ENCODE data around the gene ZNF775. TPM values are rescaled to one million over a fixed set of nuclear protein-coding genes. Genes with fewer than 3 reads are reported as not detected.

ZNF775 gene
- total RNA-seq, 1 donor from 2014 or later = 4.5 TPM

DNA sequence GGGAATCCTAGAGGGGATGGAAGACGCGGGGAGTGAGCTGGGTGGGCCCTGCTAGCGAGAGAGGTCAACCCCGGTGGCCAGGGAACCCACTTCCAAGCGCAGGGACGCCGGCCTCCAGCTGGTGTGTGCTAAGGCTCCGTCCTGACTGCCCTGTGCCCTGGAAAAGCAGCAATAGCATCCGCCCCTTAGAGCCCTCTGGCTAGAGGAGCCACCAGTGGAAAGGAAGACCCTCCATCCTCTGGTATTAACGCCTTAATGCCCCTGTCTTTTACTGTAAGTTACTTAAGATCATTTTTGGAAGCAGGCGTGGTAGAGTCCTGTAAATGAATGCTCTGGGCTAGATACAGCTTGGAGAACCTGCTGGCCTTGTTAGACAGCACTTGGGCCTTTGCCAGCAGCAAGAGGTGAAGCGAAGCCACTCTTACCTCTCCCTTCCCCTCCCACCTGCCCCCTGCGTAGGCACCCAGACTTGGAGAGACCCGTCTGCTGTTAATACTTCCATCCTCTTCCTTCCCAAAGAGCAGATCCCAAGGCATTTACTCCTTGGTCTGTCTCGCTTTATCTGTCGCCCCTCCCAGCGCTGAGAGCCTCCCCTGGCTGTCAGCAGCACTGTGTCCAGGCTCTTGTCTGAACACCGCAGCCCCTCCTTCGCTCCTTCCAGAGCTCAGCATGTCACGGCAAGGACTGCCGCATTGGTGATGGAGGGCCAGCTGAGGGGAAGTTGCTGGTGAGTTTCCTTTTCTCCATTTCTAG is 5.9 kb upstream of the ZNF775 start:
- TF ChIP-seq, protein P1, sequence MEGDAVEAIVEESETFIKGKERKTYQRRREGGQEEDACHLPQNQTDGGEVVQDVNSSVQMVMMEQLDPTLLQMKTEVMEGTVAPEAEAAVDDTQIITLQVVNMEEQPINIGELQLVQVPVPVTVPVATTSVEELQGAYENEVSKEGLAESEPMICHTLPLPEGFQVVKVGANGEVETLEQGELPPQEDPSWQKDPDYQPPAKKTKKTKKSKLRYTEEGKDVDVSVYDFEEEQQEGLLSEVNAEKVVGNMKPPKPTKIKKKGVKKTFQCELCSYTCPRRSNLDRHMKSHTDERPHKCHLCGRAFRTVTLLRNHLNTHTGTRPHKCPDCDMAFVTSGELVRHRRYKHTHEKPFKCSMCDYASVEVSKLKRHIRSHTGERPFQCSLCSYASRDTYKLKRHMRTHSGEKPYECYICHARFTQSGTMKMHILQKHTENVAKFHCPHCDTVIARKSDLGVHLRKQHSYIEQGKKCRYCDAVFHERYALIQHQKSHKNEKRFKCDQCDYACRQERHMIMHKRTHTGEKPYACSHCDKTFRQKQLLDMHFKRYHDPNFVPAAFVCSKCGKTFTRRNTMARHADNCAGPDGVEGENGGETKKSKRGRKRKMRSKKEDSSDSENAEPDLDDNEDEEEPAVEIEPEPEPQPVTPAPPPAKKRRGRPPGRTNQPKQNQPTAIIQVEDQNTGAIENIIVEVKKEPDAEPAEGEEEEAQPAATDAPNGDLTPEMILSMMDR (IDR thresholded peaks at IDR 0.05) = no peak
- intact Hi-C loops (cut with DNase I) = no loop called here
- peaks cover 45% of the 10 kb centered on the region for H3K4me1 ChIP-seq
- H3K4me3 ChIP-seq = no peak overlapping the region
- H3K9me3 ChIP-seq = no peaks in the 10 kb centered on the region
- no peak overlapping the region for H3K27ac ChIP-seq
- H3K36me3 ChIP-seq = peaks cover 50% of the 10 kb centered on the region
- DNase-seq (no peak), ATAC-seq (no peak)
- H3K27me3 ChIP-seq (ENCODE audit: low read depth) = no peaks in the 10 kb centered on the region

DNA sequence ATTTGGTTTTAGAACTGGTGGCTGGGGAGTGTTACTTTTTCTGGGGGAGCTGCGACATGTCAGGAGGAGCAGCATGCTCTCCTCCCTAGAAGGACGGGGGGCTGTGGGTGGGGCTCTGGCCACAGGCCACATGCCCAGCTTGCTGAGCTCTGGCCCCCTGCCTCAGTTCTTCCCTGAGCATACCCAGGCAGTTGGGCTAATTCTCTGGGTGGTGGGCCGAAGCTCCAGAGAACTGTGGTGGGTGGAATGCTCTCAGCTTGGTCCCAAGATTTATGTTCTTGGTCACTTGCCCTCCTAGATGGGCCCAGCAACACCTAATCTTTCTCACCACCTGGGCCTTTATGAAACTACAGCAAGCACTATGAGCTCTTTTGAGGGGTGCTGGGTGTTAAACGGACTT is 5.1 kb upstream of the ZNF775 start:
- Histone ChIP-seq H3K9me3 (no peaks in the 10 kb centered on the region), H3K4me3 (no peak overlapping the region), H3K27me3 (ENCODE audit: low read depth) (no peaks in the 10 kb centered on the region), H3K4me1 (peaks cover 48% of the 10 kb centered on the region), H3K36me3 (peaks cover 50% of the 10 kb centered on the region), H3K27ac (no peak overlapping the region)
- TF ChIP-seq, protein P1 (IDR thresholded peaks at IDR 0.05) = no peak
- intact Hi-C loops (cut with DNase I) = no loop called here
- no peak for DNase-seq
- ATAC-seq = no peak

- Histone ChIP-seq H3K27ac (no peak overlapping the region), H3K4me1 (peaks cover 47% of the 10 kb centered on the region), H3K9me3 (no peaks in the 10 kb centered on the region), H3K4me3 (no peak overlapping the region), H3K36me3 (peaks cover 50% of the 10 kb centered on the region), H3K27me3 (ENCODE audit: low read depth) (no peaks in the 10 kb centered on the region)
- no peak for ATAC-seq
- DNase-seq = no peak
- TF ChIP-seq, protein P1 (IDR thresholded peaks at IDR 0.05) = no peak
- intact Hi-C loops (cut with DNase I) = no loop called here
Measured at GRCh38 chr7:150374472-150374871, 4.7 kb upstream of the ZNF775 start.

- Histone ChIP-seq H3K27ac (no peak overlapping the region), H3K36me3 (peaks cover 38% of the 10 kb centered on the region), H3K27me3 (ENCODE audit: low read depth) (no peaks in the 10 kb centered on the region), H3K9me3 (no peaks in the 10 kb centered on the region), H3K4me1 (peaks cover 42% of the 10 kb centered on the region), H3K4me3 (no peak overlapping the region)
- intact Hi-C loops (cut with DNase I) = no loop called here
- TF ChIP-seq, protein P1 (IDR thresholded peaks at IDR 0.05) = no peak
- no peak for ATAC-seq
- DNase-seq = no peak
Measured at GRCh38 chr7:150375662-150376521, 3.2 kb upstream of the ZNF775 start.

DNA sequence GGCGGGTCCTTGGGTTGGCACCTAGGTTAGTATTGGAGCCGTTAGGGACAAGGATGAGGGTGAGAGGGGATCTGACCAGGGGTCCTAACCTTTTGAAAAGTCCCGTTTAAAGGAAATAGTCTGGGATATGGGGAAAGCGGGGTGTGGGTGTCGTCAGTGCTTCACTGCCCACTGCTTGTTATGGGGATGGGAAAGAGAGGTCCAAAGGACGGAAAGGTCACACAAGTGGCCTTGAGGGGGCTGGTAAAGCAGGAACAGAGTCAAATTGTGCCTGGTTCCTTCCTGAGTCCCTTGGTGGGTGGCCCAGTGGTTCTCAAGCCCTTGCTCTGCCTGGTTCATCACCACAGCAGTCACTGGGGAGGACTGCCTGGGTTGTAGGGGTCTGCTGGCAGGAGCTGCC is 2.6 kb upstream of the ZNF775 start:
- no peak for DNase-seq
- intact Hi-C loops (cut with DNase I) = no loop called here
- H3K27ac ChIP-seq = no peak overlapping the region

More for the DNA sequence above, 2.6 kb upstream of the ZNF775 start:
- TF ChIP-seq, protein P1 (IDR thresholded peaks at IDR 0.05) = no peak
- peaks cover 32% of the 10 kb centered on the region for H3K36me3 ChIP-seq
- ATAC-seq = no peak
- no peak overlapping the region for H3K4me3 ChIP-seq
- no peaks in the 10 kb centered on the region for H3K9me3 ChIP-seq
- H3K27me3 ChIP-seq (ENCODE audit: low read depth) = no peaks in the 10 kb centered on the region
- H3K4me1 ChIP-seq = peaks cover 39% of the 10 kb centered on the region
